ENCODE results near the gene ACTR3. TPM values are rescaled to one million over a fixed set of nuclear protein-coding genes. Genes with fewer than 3 reads are reported as not detected.

ACTR3 gene
- total RNA-seq, 1 donor from 2014 or later: 255 TPM

DNA sequence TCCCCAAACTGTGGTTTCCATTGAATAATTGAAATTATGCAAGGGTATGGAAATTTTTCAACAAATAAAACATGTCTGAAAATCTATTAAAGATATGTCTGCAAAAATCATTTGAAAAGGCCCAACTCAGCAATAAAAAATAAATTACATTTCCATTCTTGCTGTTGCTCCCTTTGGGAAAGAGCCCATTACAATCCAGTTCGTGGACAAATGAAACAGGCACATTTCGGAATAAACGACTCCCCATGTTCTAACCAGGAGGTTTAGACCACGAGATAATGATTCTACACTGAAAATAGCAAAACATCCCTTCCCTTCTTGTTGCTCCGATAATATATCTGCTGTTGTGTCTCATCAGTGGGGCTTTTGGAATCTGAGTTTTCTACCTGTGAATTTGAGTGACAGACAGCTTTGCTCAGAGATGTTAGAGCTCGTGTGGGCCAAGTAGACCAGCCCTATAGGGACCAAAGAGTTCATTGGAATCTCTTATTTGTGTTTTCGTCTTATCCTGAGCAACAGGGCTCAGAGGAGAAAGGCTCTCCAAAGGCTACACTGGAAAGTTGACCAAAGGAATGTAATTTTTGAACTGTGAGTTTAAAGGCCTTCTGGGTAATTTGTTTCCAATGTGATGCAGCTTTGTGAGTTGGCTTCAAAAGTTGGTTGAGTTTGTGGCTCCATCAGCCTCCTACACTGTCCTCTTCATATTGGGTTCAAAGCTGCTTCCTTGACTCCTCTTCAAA, 119.5 kb downstream of the ACTR3 start:
- DNase-seq (ENCODE audit: low read depth): no peak
- no peak overlapping the region for H3K4me3 ChIP-seq (ENCODE audit: low read depth, low read length)
- TF ChIP-seq, protein P1, sequence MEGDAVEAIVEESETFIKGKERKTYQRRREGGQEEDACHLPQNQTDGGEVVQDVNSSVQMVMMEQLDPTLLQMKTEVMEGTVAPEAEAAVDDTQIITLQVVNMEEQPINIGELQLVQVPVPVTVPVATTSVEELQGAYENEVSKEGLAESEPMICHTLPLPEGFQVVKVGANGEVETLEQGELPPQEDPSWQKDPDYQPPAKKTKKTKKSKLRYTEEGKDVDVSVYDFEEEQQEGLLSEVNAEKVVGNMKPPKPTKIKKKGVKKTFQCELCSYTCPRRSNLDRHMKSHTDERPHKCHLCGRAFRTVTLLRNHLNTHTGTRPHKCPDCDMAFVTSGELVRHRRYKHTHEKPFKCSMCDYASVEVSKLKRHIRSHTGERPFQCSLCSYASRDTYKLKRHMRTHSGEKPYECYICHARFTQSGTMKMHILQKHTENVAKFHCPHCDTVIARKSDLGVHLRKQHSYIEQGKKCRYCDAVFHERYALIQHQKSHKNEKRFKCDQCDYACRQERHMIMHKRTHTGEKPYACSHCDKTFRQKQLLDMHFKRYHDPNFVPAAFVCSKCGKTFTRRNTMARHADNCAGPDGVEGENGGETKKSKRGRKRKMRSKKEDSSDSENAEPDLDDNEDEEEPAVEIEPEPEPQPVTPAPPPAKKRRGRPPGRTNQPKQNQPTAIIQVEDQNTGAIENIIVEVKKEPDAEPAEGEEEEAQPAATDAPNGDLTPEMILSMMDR (conservative IDR thresholded peaks at IDR 0.05; ENCODE audit: low read depth, low read length): no peak

DNA sequence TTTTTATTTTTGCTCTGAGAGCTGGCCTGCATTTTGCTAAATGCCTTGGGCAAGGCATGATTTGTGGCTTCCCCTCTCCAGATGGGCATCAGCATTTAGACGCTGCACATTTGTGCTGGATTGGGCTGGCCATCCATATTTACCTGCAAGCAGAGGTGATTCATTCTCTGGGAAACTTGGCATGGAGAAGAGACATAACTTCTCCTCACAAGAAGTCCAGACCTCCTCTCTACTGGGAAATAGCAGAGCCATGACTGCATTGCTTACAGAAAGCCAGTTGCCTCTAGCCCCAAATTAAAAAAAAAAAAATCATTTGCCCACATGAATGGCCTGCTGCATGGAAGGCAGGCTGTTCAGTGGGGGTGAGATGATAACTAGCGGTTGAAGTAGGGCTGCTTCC, 120.1 kb downstream of the ACTR3 start:
- TF ChIP-seq, protein P1 (conservative IDR thresholded peaks at IDR 0.05; ENCODE audit: low read depth, low read length): no peak
- no peak for DNase-seq (ENCODE audit: low read depth)
- no peak overlapping the region for H3K4me3 ChIP-seq (ENCODE audit: low read depth, low read length)

DNA sequence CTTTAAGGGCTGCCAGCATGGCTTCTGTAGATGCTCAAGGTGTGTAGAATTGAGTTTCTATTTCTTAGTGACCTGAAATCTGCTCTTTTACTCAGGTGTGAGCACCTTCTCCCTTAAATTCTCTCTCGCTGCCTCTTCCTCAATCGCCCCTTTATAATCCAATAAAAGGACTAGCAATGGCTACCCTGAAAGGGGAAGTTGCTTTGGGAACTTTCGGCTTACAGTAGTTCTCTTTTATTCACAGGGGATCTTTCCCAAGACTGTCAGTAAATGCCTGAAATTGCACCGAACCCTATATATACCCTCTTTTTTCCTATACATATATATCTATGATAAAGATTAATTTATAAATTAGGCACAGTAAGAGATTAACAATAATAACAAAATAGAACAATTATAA, 121.8 kb downstream of the ACTR3 start:
- no peak for DNase-seq (ENCODE audit: low read depth)
- no peak overlapping the region for H3K4me3 ChIP-seq (ENCODE audit: low read depth, low read length)

More for the DNA sequence above, 121.8 kb downstream of the ACTR3 start:
- TF ChIP-seq, protein P1 (conservative IDR thresholded peaks at IDR 0.05; ENCODE audit: low read depth, low read length): no peak

Other genes starting within 250 kb of the ACTR3 start
- gene SLC35F5, start 133.4 kb upstream of the ACTR3 start, total RNA-seq: 64.7 and 76.0 TPM in 2 replicates

Data from epithelial cell of proximal tubule (primary cell).